ENCODE data around the gene PTGIS. TPM values are rescaled to one million over a fixed set of nuclear protein-coding genes. Genes with fewer than 3 reads are reported as not detected.

Gene PTGIS
- total RNA-seq, 2 donors from 2014 or later: 12.9 to 34.6 TPM

GRCh38 chr20:49585585-49586245, 17.8 kb upstream of the PTGIS start:
- 93% methylated on average over 9 of the region's 9 CpGs for WGBS
- H3K27ac ChIP-seq: peak overlapping the region in 1 of 2 donors; percentile 24
- no peaks in the 10 kb centered on the region for H3K27me3 ChIP-seq (replicated peaks; ENCODE audit: insufficient read depth)
- no peak for TF ChIP-seq POLR2AphosphoS5 (IDR thresholded peaks at IDR 0.05)
- TF ChIP-seq CTCF (IDR thresholded peaks at IDR 0.05): no peak
- no peak for TF ChIP-seq POLR2A (IDR thresholded peaks at IDR 0.05)
- no peaks in the 10 kb centered on the region for H3K9me3 ChIP-seq
- intact Hi-C loops (cut with DNase I): loop anchor here (10.0 kb wide), 1 partner anchor 201 kb away; no protein-coding TSS in a partner anchor
- no peaks in the 10 kb centered on the region for H3K36me3 ChIP-seq
- no peak for DNase-seq (ENCODE audit: low spot score)
- H3K4me1 ChIP-seq (replicated peaks): no peaks in the 10 kb centered on the region
- no peak overlapping the region for H3K4me3 ChIP-seq

GRCh38 chr20:49584418-49585382, 16.8 kb upstream of the PTGIS start:
- peak overlapping the region; percentile 34 to 49 for H3K27ac ChIP-seq
- H3K36me3 ChIP-seq: no peaks in the 10 kb centered on the region
- TF ChIP-seq POLR2AphosphoS5 (IDR thresholded peaks at IDR 0.05): no peak
- no peak for TF ChIP-seq CTCF (IDR thresholded peaks at IDR 0.05)
- TF ChIP-seq POLR2A (IDR thresholded peaks at IDR 0.05): no peak
- 66% methylated on average over 14 of the region's 14 CpGs for WGBS
- peaks cover 4% of the 10 kb centered on the region for H3K4me1 ChIP-seq (replicated peaks)
- no peak overlapping the region for H3K4me3 ChIP-seq
- H3K27me3 ChIP-seq (replicated peaks; ENCODE audit: insufficient read depth): no peaks in the 10 kb centered on the region
- H3K9me3 ChIP-seq: no peaks in the 10 kb centered on the region
- no peak for DNase-seq (ENCODE audit: low spot score)
- intact Hi-C loops (cut with DNase I): loop anchor here (10.0 kb wide), 1 partner anchor 200 kb away; no protein-coding TSS in a partner anchor

- WGBS: 19% methylated on average over 12 of the region's 12 CpGs
- peak; percentile 51 for DNase-seq (ENCODE audit: low spot score)
- peaks cover 5% of the 10 kb centered on the region for H3K4me1 ChIP-seq (replicated peaks)
- TF ChIP-seq POLR2AphosphoS5 (IDR thresholded peaks at IDR 0.05) (peak; percentile 71), POLR2A (IDR thresholded peaks at IDR 0.05) (no peak), CTCF (IDR thresholded peaks at IDR 0.05) (peak in 1 of 4 experiments; percentile 13)
- peak overlapping the region; percentile 34 to 49 for H3K27ac ChIP-seq
- H3K9me3 ChIP-seq: no peaks in the 10 kb centered on the region
- no peaks in the 10 kb centered on the region for H3K36me3 ChIP-seq
- intact Hi-C loops (cut with DNase I): loop anchor here (10.0 kb wide), 1 partner anchor 199 kb away; no protein-coding TSS in a partner anchor
- H3K27me3 ChIP-seq (replicated peaks; ENCODE audit: insufficient read depth): no peaks in the 10 kb centered on the region
- no peak overlapping the region for H3K4me3 ChIP-seq
Observed at GRCh38 chr20:49583669-49584417, 15.9 kb upstream of the PTGIS start.

- H3K27me3 ChIP-seq (replicated peaks; ENCODE audit: insufficient read depth): no peaks in the 10 kb centered on the region
- TF ChIP-seq POLR2AphosphoS5 (IDR thresholded peaks at IDR 0.05): no peak
- TF ChIP-seq CTCF (IDR thresholded peaks at IDR 0.05): no peak
- TF ChIP-seq POLR2A (IDR thresholded peaks at IDR 0.05): no peak
- no peaks in the 10 kb centered on the region for H3K36me3 ChIP-seq
- peak overlapping the region in 1 of 2 donors; percentile 34 for H3K27ac ChIP-seq
- H3K4me1 ChIP-seq (replicated peaks): peaks cover 5% of the 10 kb centered on the region
- H3K4me3 ChIP-seq: no peak overlapping the region
- DNase-seq (ENCODE audit: low spot score): no peak
- WGBS: 71% methylated on average over 4 of the region's 4 CpGs
- no peaks in the 10 kb centered on the region for H3K9me3 ChIP-seq
- intact Hi-C loops (cut with DNase I): loop anchor here (10.0 kb wide), 1 partner anchor 199 kb away; no protein-coding TSS in a partner anchor
Observed at GRCh38 chr20:49583343-49583668, 15.4 kb upstream of the PTGIS start.

Measured in prostate gland (tissue), 2 donors.